HG02970 (cell line): Measurements from ENCODE around the gene ADAMTSL2.
"Not testable (repeated sequence)": the region's sequence is repeated elsewhere in the genome, so short reads cannot be mapped to it uniquely, and the experiment has no call there.

Source experiments
- ATAC-seq: cut with Tn5 transposase; IDR thresholded peaks from one replicate; pipeline ENCODE4 v1.9.1; 2021; ENCODE audit warnings: mild to moderate bottlenecking, moderate library complexity, moderate number of reproducible peaks; ENCODE audit not compliant: unreplicated experiment, low FRiP score

ADAMTSL2 gene

GRCh38 chr9:133553123-133553522, 18.6 kb downstream of the ADAMTSL2 start:
- no peak for ATAC-seq

GRCh38 chr9:133553973-133554713, 19.6 kb downstream of the ADAMTSL2 start:
- no peak for ATAC-seq

GRCh38 chr9:133554729-133555128, 20.2 kb downstream of the ADAMTSL2 start:
- ATAC-seq = no peak

- ATAC-seq = no peak
Observed at GRCh38 chr9:133556354-133556753, 21.9 kb downstream of the ADAMTSL2 start.

GRCh38 chr9:133557581-133557980, 23.1 kb downstream of the ADAMTSL2 start:
- no peak for ATAC-seq

- ATAC-seq = no peak
Observed at GRCh38 chr9:133558191-133559126, 24.0 kb downstream of the ADAMTSL2 start.

- ATAC-seq = no peak
Observed at GRCh38 chr9:133560311-133560710, 25.8 kb downstream of the ADAMTSL2 start.

- no peak for ATAC-seq
Observed at GRCh38 chr9:133560944-133561343, 26.4 kb downstream of the ADAMTSL2 start.

GRCh38 chr9:133561976-133562554, 27.6 kb downstream of the ADAMTSL2 start:
- ATAC-seq = no peak

GRCh38 chr9:133562611-133563290, 28.2 kb downstream of the ADAMTSL2 start:
- no peak for ATAC-seq

GRCh38 chr9:133563291-133563796, 28.8 kb downstream of the ADAMTSL2 start:
- ATAC-seq = no peak

- not testable (repeated sequence) for ATAC-seq
Observed at GRCh38 chr9:133563814-133564213, 29.3 kb downstream of the ADAMTSL2 start.

- no peak for ATAC-seq
Observed at GRCh38 chr9:133564451-133565116, 30.1 kb downstream of the ADAMTSL2 start.

- ATAC-seq = no peak
Observed at GRCh38 chr9:133566382-133566781, 31.9 kb downstream of the ADAMTSL2 start.

- no peak for ATAC-seq
Observed at GRCh38 chr9:133566817-133567216, 32.3 kb downstream of the ADAMTSL2 start.

- no peak for ATAC-seq
Observed at GRCh38 chr9:133568186-133568585, 33.7 kb downstream of the ADAMTSL2 start.

GRCh38 chr9:133569121-133569785, 34.7 kb downstream of the ADAMTSL2 start:
- ATAC-seq = no peak

- ATAC-seq = no peak
Observed at GRCh38 chr9:133569891-133570690, 35.6 kb downstream of the ADAMTSL2 start.
